Neuronal stem cell (in vitro differentiated cells): ENCODE results near the gene DCDC1.
A peak's percentile ranks its signal among the peaks of the same experiment; 100 is the strongest.

Experiments
- DNase-seq: peaks from one replicate; pipeline ENCODE4 v3.0.0-alpha.2; 2013; ENCODE audit warnings: low spot score
- H2AFZ ChIP-seq: one replicate; pipeline ENCODE4 v1.6.1; 2013; ENCODE audit warnings: mild to moderate bottlenecking, low read length, inconsistent platforms
- H2AK5ac ChIP-seq: 2 replicates; pipeline ENCODE4 v1.6.1; 2013; ENCODE audit warnings: low read depth, mild to moderate bottlenecking, inconsistent platforms, low read length, moderate library complexity, mixed read lengths
- H2BK120ac ChIP-seq: 2 replicates; pipeline ENCODE4 v1.6.1; 2013; ENCODE audit warnings: low read depth, mild to moderate bottlenecking, inconsistent platforms, low read length, moderate library complexity, mixed read lengths
- H2BK12ac ChIP-seq: one replicate; pipeline ENCODE4 v1.6.1; 2013; ENCODE audit warnings: low read length, inconsistent platforms
- H2BK15ac ChIP-seq: 2 replicates; pipeline ENCODE4 v1.6.1; 2013; ENCODE audit warnings: mild to moderate bottlenecking, low read length, inconsistent platforms, mixed read lengths
- H2BK5ac ChIP-seq: one replicate; pipeline ENCODE4 v1.6.1; 2013; ENCODE audit warnings: inconsistent platforms, mild to moderate bottlenecking, low read length, moderate library complexity
- H3K14ac ChIP-seq: one replicate; pipeline ENCODE4 v1.6.1; 2013; ENCODE audit warnings: low read length, inconsistent platforms
- H3K18ac ChIP-seq: 2 replicates; pipeline ENCODE4 v1.6.1; 2013; ENCODE audit warnings: low read length, inconsistent platforms
- H3K23ac ChIP-seq: 2 replicates; pipeline ENCODE4 v1.6.1; 2013; ENCODE audit warnings: low read depth, mild to moderate bottlenecking, mixed read lengths, low read length, inconsistent platforms; ENCODE audit not compliant: poor library complexity
- H3K27ac ChIP-seq: replicated peaks from 3 replicates; pipeline ENCODE4 v1.5.1; 2013; ENCODE audit warnings: low read length, inconsistent platforms
- H3K27me3 ChIP-seq, 3 experiments: 2 replicates each; pipeline ENCODE4 v1.6.1; 2013; ENCODE audit warnings: low read length in 3 of 3, mild to moderate bottlenecking in 2 of 3, inconsistent platforms in 1 of 3, low read depth in 1 of 3, mixed read lengths in 1 of 3, moderate library complexity in 1 of 3; ENCODE audit not compliant: control insufficient read depth in 3 of 3, insufficient read depth in 3 of 3
- H3K36me3 ChIP-seq, 2 donors: replicated peaks in 1 of 2; 2 replicates each; pipeline ENCODE4 v1.6.1; 2013; ENCODE audit warnings: low read length in 2 of 2; ENCODE audit not compliant: control insufficient read depth in 2 of 2, insufficient read depth in 2 of 2
- H3K4ac ChIP-seq: 2 replicates; pipeline ENCODE4 v1.6.1; 2013; ENCODE audit warnings: inconsistent platforms, mild to moderate bottlenecking, low read length, moderate library complexity
- H3K4me1 ChIP-seq, 2 donors: 1 replicate in 1 of 2; 2 replicates in 1 of 2; pipeline ENCODE4 v1.6.1; 2013; ENCODE audit warnings: low read length in 2 of 2, low read depth in 1 of 2; ENCODE audit not compliant: control insufficient read depth in 2 of 2, insufficient read depth in 1 of 2
- H3K4me2 ChIP-seq: one replicate; pipeline ENCODE4 v1.6.1; 2013; ENCODE audit warnings: mild to moderate bottlenecking, low read length, inconsistent platforms; ENCODE audit not compliant: insufficient read depth, poor library complexity, severe bottlenecking
- H3K4me3 ChIP-seq, 2 donors: 2 replicates each; pipeline ENCODE4 v1.5.1; 2013; ENCODE audit warnings: low read length in 2 of 2, mild to moderate bottlenecking in 2 of 2, inconsistent platforms in 1 of 2, moderate library complexity in 1 of 2
- H3K79me1 ChIP-seq: one replicate; pipeline ENCODE4 v1.6.1; 2013; ENCODE audit warnings: low read depth, mild to moderate bottlenecking, inconsistent platforms, low read length, moderate library complexity
- H3K9ac ChIP-seq: one replicate; pipeline ENCODE4 v1.6.1; 2013; ENCODE audit warnings: mild to moderate bottlenecking, low read depth, low read length, inconsistent platforms; ENCODE audit not compliant: poor library complexity
- H3K9me3 ChIP-seq, 2 donors: replicated peaks in 1 of 2; 2 replicates each; pipeline versions ENCODE3 to v1.6.1; 2013; ENCODE audit warnings: low read length in 2 of 2, mild to moderate bottlenecking in 2 of 2, inconsistent platforms in 1 of 2, low read depth in 1 of 2, mixed read lengths in 1 of 2, moderate library complexity in 1 of 2; ENCODE audit not compliant: control insufficient read depth in 2 of 2, insufficient read depth in 1 of 2
- H4K8ac ChIP-seq: one replicate; pipeline ENCODE4 v1.6.1; 2013; ENCODE audit warnings: low read depth, mild to moderate bottlenecking, inconsistent platforms, low read length, moderate library complexity
- H4K91ac ChIP-seq: one replicate; pipeline ENCODE4 v1.6.1; 2013; ENCODE audit warnings: low read length, low read depth, mild to moderate bottlenecking, inconsistent platforms; ENCODE audit not compliant: poor library complexity
- WGBS, 2 donors: extraction: QIAGEN DNeasy Blood & Tissue Kit; methylation state at CpG; one replicate each; pipeline ENCODE4 v1.1.7; 2013; ENCODE audit warnings: missing lambda C conversion rate in 2 of 2, mixed read lengths in 1 of 2; ENCODE audit not compliant: insufficient read length in 2 of 2, insufficient replicate concordance in 1 of 2; ENCODE audit errors: extremely low coverage in 2 of 2; 5-methylcytosine and 5-hydroxymethylcytosine counted together

Gene DCDC1

GRCh38 chr11:30935861-30936260 is 433.7 kb downstream of the DCDC1 start:
- no peak overlapping the region for H3K9ac ChIP-seq
- H2BK5ac ChIP-seq, result no peak overlapping the region
- WGBS, 2 donors, result no CpG with 5 or more reads among the region's 2 CpGs
- no peaks in the 10 kb centered on the region for H3K36me3 ChIP-seq
- H2BK15ac ChIP-seq, result no peak overlapping the region
- H3K4me3 ChIP-seq, result no peak overlapping the region
- H4K8ac ChIP-seq, result no peak overlapping the region
- H3K4ac ChIP-seq, result no peak overlapping the region
- H2BK120ac ChIP-seq, result no peak overlapping the region
- no peak for DNase-seq
- H4K91ac ChIP-seq, result no peak overlapping the region
- H3K18ac ChIP-seq, result no peak overlapping the region
- no peak overlapping the region for H3K27ac ChIP-seq
- peaks cover 0 to 7% of the 10 kb centered on the region in 2 donors for H3K9me3 ChIP-seq
- no peak overlapping the region for H3K14ac ChIP-seq
- no peak overlapping the region for H3K23ac ChIP-seq
- H2AFZ ChIP-seq, result no peak overlapping the region
- H3K27me3 ChIP-seq, result peaks cover 0 to 7% (median 0%) of the 10 kb centered on the region in 3 experiments
- no peaks in the 10 kb centered on the region for H3K79me1 ChIP-seq
- H2BK12ac ChIP-seq, result no peak overlapping the region
- H2AK5ac ChIP-seq, result no peak overlapping the region
- H3K4me2 ChIP-seq, result no peak overlapping the region
- H3K4me1 ChIP-seq, result peaks cover 4 to 5% of the 10 kb centered on the region in 2 donors

GRCh38 chr11:30926130-30926529 is 443.4 kb downstream of the DCDC1 start:
- Histone ChIP-seq H3K14ac (no peak overlapping the region), H3K4me3 (no peak overlapping the region), H2BK5ac (no peak overlapping the region), H3K27me3 (no peaks in the 10 kb centered on the region), H3K4ac (no peak overlapping the region), H3K4me1 (no peaks in the 10 kb centered on the region), H2AK5ac (no peak overlapping the region), H2BK15ac (no peak overlapping the region), H3K18ac (no peak overlapping the region), H3K36me3 (no peaks in the 10 kb centered on the region), H2BK120ac (no peak overlapping the region), H3K23ac (no peak overlapping the region), H4K8ac (no peak overlapping the region), H3K79me1 (no peaks in the 10 kb centered on the region), H3K27ac (no peak overlapping the region), H4K91ac (no peak overlapping the region), H2AFZ (no peak overlapping the region), H3K4me2 (no peak overlapping the region), H3K9me3 (no peaks in the 10 kb centered on the region), H3K9ac (no peak overlapping the region), H2BK12ac (no peak overlapping the region)
- no CpG with 5 or more reads among the region's 3 CpGs for WGBS, 2 donors
- DNase-seq, result no peak

- H3K9ac ChIP-seq, result no peak overlapping the region
- H2BK5ac ChIP-seq, result no peak overlapping the region
- WGBS, 2 donors, result no CpG with 5 or more reads among the region's 3 CpGs
- H3K27me3 ChIP-seq, result peaks cover 0 to 2% (median 0%) of the 10 kb centered on the region in 3 experiments
- no peaks in the 10 kb centered on the region for H3K79me1 ChIP-seq
- H3K4me3 ChIP-seq, result no peak overlapping the region
- no peak overlapping the region for H2BK15ac ChIP-seq
- no peak overlapping the region for H2BK120ac ChIP-seq
- H2AK5ac ChIP-seq, result no peak overlapping the region
- no peak overlapping the region for H3K14ac ChIP-seq
- no peak overlapping the region for H3K4ac ChIP-seq
- no peaks in the 10 kb centered on the region for H3K36me3 ChIP-seq
- no peak overlapping the region for H3K27ac ChIP-seq
- H4K91ac ChIP-seq, result no peak overlapping the region
- no peak overlapping the region for H2AFZ ChIP-seq
- H4K8ac ChIP-seq, result no peak overlapping the region
- no peak overlapping the region for H2BK12ac ChIP-seq
- H3K9me3 ChIP-seq, result no peaks in the 10 kb centered on the region
- H3K23ac ChIP-seq, result no peak overlapping the region
- no peak for DNase-seq
- no peak overlapping the region for H3K4me2 ChIP-seq
- H3K4me1 ChIP-seq, result peaks cover 5 to 17% of the 10 kb centered on the region in 2 donors
- H3K18ac ChIP-seq, result no peak overlapping the region
Observed at GRCh38 chr11:30921811-30922210, 447.7 kb downstream of the DCDC1 start.

- Histone ChIP-seq H2BK5ac (no peak overlapping the region), H2BK12ac (no peak overlapping the region), H4K8ac (no peak overlapping the region), H2BK15ac (no peak overlapping the region), H3K36me3 (no peaks in the 10 kb centered on the region), H3K27me3 (peaks cover 0 to 4% (median 0%) of the 10 kb centered on the region in 3 experiments), H2AFZ (peak overlapping the region; percentile 21), H2AK5ac (no peak overlapping the region), H3K27ac (no peak overlapping the region), H3K4me3 (no peak overlapping the region), H4K91ac (no peak overlapping the region), H3K4me2 (no peak overlapping the region), H3K4me1 (peaks cover 5 to 17% of the 10 kb centered on the region in 2 donors), H3K9ac (no peak overlapping the region), H3K4ac (no peak overlapping the region), H3K14ac (no peak overlapping the region), H3K79me1 (no peaks in the 10 kb centered on the region), H3K18ac (no peak overlapping the region), H3K23ac (no peak overlapping the region), H3K9me3 (no peaks in the 10 kb centered on the region), H2BK120ac (no peak overlapping the region)
- no peak for DNase-seq
- no CpG with 5 or more reads among the region's 8 CpGs for WGBS, 2 donors
Observed at GRCh38 chr11:30919389-30920152, 450.0 kb downstream of the DCDC1 start.
